Fibroblast of lung (primary cell): ENCODE measurements around the gene CD83. TPM values are rescaled to one million over a fixed set of nuclear protein-coding genes. Genes with fewer than 3 reads are reported as not detected.

Source experiments
- DNase-seq, 2 donors: peaks; one replicate each; pipeline versions ENCODE4 v3.0.0 to v3.0.0-alpha.2; 2010; ENCODE audit warnings: low read depth in 2 of 2
- H2AFZ ChIP-seq: 2 replicates; pipeline ENCODE4 v1.5.1; 2012; ENCODE audit warnings: low read length, control low read depth, inconsistent platforms
- H3K27ac ChIP-seq: 2 replicates; pipeline ENCODE4 v1.5.1; 2011; ENCODE audit warnings: low read length, control low read depth; ENCODE audit not compliant: insufficient read depth
- H3K27me3 ChIP-seq: 2 replicates; pipeline ENCODE4 v1.5.1; 2011; ENCODE audit warnings: mild to moderate bottlenecking, low read length; ENCODE audit not compliant: control insufficient read depth, insufficient read depth
- H3K36me3 ChIP-seq: 2 replicates; pipeline ENCODE4 v1.5.1; 2011; ENCODE audit warnings: low read length; ENCODE audit not compliant: control insufficient read depth, insufficient read depth
- H3K4me1 ChIP-seq: 2 replicates; pipeline ENCODE4 v1.5.1; 2011; ENCODE audit warnings: low read length; ENCODE audit not compliant: control insufficient read depth, insufficient read depth; ENCODE audit errors: extremely low read depth
- H3K4me2 ChIP-seq: 2 replicates; pipeline ENCODE4 v1.5.1; 2011; ENCODE audit warnings: low read length, control low read depth; ENCODE audit not compliant: insufficient read depth; ENCODE audit errors: extremely low read depth
- H3K4me3 ChIP-seq, 4 experiments: fragments of 200-600 bp in 1 of 4; sonication (generic) in 1 of 4; replicated peaks in 1 of 4; 2 replicates each; pipeline ENCODE4 v1.5.1; 2011 to 2016; ENCODE audit warnings: low read length in 4 of 4, low read depth in 3 of 4, mild to moderate bottlenecking in 3 of 4, control low read depth in 2 of 4, inconsistent platforms in 1 of 4, mixed read lengths in 1 of 4; ENCODE audit not compliant: insufficient read depth in 1 of 4; ENCODE audit errors: control extremely low read depth in 1 of 4
- H3K79me2 ChIP-seq: 2 replicates; pipeline ENCODE4 v1.5.1; 2012; ENCODE audit warnings: mild to moderate bottlenecking, low read length, inconsistent platforms; ENCODE audit not compliant: control insufficient read depth, insufficient read depth
- H3K9ac ChIP-seq: 2 replicates; pipeline ENCODE4 v1.5.1; 2011; ENCODE audit warnings: mild to moderate bottlenecking, low read length, control low read depth; ENCODE audit not compliant: insufficient read depth
- H3K9me3 ChIP-seq: 2 replicates; pipeline ENCODE4 v1.5.1; 2012; ENCODE audit warnings: low read depth, low read length; ENCODE audit not compliant: control insufficient read depth, insufficient read depth
- H4K20me1 ChIP-seq: 2 replicates; pipeline ENCODE4 v1.5.1; 2011; ENCODE audit warnings: low read length; ENCODE audit not compliant: control insufficient read depth, insufficient read depth; ENCODE audit errors: extremely low read depth
- CTCF ChIP-seq, 2 donors: IDR thresholded peaks in 1 of 2; conservative IDR thresholded peaks in 1 of 2; 1 replicate in 1 of 2; 2 replicates in 1 of 2; pipeline ENCODE4 v1.5.1; 2011 to 2012; ENCODE audit warnings: low read length in 2 of 2, control low read depth in 1 of 2, inconsistent platforms in 1 of 2, low read depth in 1 of 2, mild to moderate bottlenecking in 1 of 2
- EZH2 ChIP-seq: IDR thresholded peaks from 2 replicates; pipeline ENCODE4 v1.5.1; 2012; ENCODE audit warnings: low read length, control low read depth, mild to moderate bottlenecking; ENCODE audit errors: missing control alignments
- polyA plus RNA-seq, 2 donors: library from polyadenylated mRNA; depleted of rRNA in 1 of 2; stranded (reverse) in 1 of 2; unstranded in 1 of 2; fragments of >200 nt; gene quantifications; 2 replicates each; pipeline ENCODE4 v1.2.1, GENCODE V29; 2011 to 2012; ENCODE audit warnings: missing spikeins in 1 of 2
- total RNA-seq: library from RNA; depleted of rRNA; stranded (reverse); fragments of >200 nt; gene quantifications from 2 replicates; pipeline ENCODE4 v1.2.1, GENCODE V29; 2014

CD83 gene
- total and polyA plus RNA-seq, 2 donors (not counting 1 experiment from before 2014, with no cell fraction given): 2.1 to 5.0 TPM

DNA sequence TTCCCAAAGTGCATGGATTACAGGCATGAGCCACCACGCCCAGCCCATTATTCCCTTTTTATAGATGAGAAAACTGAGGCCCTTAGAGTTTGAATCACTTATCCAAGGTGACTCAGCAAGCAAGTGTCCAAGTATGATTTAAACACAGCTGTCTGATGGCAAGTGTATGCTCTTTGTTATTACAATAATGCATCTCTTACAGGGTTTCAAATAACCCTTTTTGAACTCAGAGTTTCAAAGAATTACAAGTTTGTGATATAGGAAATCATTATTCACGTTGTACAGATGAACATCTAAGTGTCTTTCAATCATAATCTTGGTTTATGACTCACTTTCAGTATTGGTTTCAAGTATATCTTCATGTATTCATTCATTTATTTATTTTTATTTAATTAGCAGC lies 63.0 kb downstream of the CD83 start:
- Histone ChIP-seq H4K20me1 (no peaks in the 10 kb centered on the region), H3K9ac (no peak overlapping the region)
- TF ChIP-seq CTCF (conservative IDR thresholded peaks at IDR 0.05 in 1 of 2, IDR thresholded peaks at IDR 0.05 in 1 of 2; ENCODE audit: low read depth in 1 of 2, low read length in 2 of 2): no peak
- TF ChIP-seq EZH2: no peak

GRCh38 chr6:14182916-14183315 lies 65.3 kb downstream of the CD83 start:
- Histone ChIP-seq H4K20me1 (no peaks in the 10 kb centered on the region), H3K27me3 (peaks cover 5% of the 10 kb centered on the region), H2AFZ (no peak overlapping the region), H3K79me2 (no peaks in the 10 kb centered on the region), H3K9ac (no peak overlapping the region), H3K36me3 (no peaks in the 10 kb centered on the region), H3K9me3 (no peaks in the 10 kb centered on the region), H3K4me3 (no peak overlapping the region), H3K27ac (no peak overlapping the region), H3K4me1 (no peaks in the 10 kb centered on the region), H3K4me2 (no peak overlapping the region)
- no peak for TF ChIP-seq CTCF (conservative IDR thresholded peaks at IDR 0.05 in 1 of 2, IDR thresholded peaks at IDR 0.05 in 1 of 2; ENCODE audit: low read depth in 1 of 2, low read length in 2 of 2)
- no peak for TF ChIP-seq EZH2
- DNase-seq: no peak

More for the DNA sequence above, 63.0 kb downstream of the CD83 start:
- Histone ChIP-seq H2AFZ (no peak overlapping the region), H3K27me3 (peaks cover 7% of the 10 kb centered on the region), H3K36me3 (no peaks in the 10 kb centered on the region), H3K27ac (no peak overlapping the region), H3K4me2 (no peak overlapping the region), H3K9me3 (no peaks in the 10 kb centered on the region), H3K4me3 (no peak overlapping the region), H3K4me1 (no peaks in the 10 kb centered on the region), H3K79me2 (no peaks in the 10 kb centered on the region)
- DNase-seq: no peak

Other genes starting within 250 kb of the CD83 start
- 2.5 and 2.6 TPM in 2 replicates for gene RNF182, start 192.8 kb upstream of the CD83 start, total RNA-seq
- gene RNF182, start 192.8 kb upstream of the CD83 start, polyA plus RNA-seq: 3.2 and 14.1 TPM in 2 replicates